G401 (cell line): ENCODE measurements around the gene KLHL42. TPM values are rescaled to one million over a fixed set of nuclear protein-coding genes. Genes with fewer than 3 reads are reported as not detected.

Source experiments
- DNase-seq: peaks from one replicate; pipeline ENCODE4 v3.0.0-alpha.2; 2015; ENCODE audit warnings: low spot score
- in situ Hi-C: cut with HindIII; loops from 2 replicates; pipeline ENCODE4 v1.10.0; 2016; ENCODE audit warnings: low sequenced_read_pairs, mixed read lengths
- total RNA-seq: library from RNA; depleted of rRNA; stranded (reverse); fragments of >200 nt; shearing (Covaris generic); gene quantifications from 2 replicates; pipeline ENCODE4 v1.2.3, GENCODE V29; 2014

The KLHL42 gene
- total RNA-seq, 1 experiment from 2014 or later, result 15.1 TPM

DNA sequence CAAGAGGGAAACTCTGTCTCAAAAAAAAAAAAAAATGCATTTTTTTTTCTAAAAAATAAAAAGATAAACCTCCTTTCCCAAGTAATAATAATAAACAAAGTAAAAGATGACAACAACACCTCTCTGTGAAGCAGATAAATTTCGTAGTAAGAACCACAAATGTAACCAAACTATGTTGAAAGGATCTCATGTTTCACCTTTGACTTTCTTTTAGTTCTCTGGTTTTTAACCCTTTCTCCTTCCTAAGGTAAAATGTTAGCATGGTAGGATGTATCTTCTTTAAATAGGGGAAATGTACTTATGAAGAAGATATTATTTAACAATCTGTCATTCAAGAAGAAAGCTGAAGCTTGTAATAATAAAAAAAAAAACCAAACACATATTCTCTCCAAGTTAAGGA lies 1.8 kb upstream of the KLHL42 start:
- no peak for DNase-seq
- in situ Hi-C loops, result no loop called here

DNA sequence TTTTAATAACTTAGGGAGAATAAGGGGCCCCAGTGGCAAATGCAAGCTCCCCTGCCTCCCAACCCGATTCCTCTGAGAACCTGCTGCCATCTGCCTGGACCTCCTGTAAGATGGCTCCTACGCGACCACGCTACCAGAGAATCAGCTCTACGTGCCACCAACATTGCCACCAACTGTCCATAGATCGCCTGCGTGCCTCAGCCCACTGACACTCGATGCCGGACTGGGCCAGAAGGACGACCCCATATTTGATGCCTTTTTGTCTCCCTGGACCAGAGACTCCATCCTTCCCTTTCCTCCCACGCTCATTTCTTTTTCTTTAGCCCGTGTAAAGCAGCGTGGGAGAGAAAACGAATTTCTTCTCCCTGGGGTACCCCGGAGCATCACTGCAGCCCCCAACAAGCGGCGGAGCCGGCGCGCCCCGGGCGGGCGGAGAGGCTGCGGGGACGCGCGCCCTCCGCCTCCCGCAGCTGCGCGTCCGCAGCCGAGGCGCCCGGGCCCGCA lies 565 bp upstream of the KLHL42 start:
- in situ Hi-C loops, result no loop called here
- DNase-seq, result peak; percentile 70

- DNase-seq, result peak; percentile 34
- in situ Hi-C loops, result no loop called here
These were observed 777 bp downstream of the KLHL42 start for GRCh38 chr12:27780612-27781408.

GRCh38 chr12:27781680-27782079 lies 1.6 kb downstream of the KLHL42 start:
- in situ Hi-C loops, result no loop called here
- peak; percentile 12 for DNase-seq

DNA sequence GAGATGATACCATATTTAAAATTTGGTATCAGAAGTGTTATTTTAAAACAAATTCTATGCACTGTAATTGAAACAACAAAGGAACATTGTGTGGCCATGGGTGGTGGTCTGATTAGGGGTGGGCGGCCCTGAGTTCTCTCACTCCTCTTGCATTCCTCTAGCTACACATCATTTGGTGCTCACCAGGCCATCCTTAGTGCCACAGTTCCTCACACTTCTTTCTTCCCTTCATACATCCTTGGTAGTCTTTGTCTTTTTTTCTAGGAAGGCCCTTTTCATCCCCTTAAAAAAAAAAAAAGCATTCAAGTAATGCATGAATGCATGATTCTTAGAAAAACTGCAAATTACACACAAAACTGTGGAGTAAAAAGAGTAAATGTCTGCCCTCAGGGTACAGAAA lies 2.4 kb downstream of the KLHL42 start:
- in situ Hi-C loops, result no loop called here
- no peak for DNase-seq

GRCh38 chr12:27785882-27786570 lies 6.0 kb downstream of the KLHL42 start:
- no peak for DNase-seq
- in situ Hi-C loops, result no loop called here

GRCh38 chr12:27787559-27787958 lies 7.5 kb downstream of the KLHL42 start:
- in situ Hi-C loops, result no loop called here
- DNase-seq, result no peak

GRCh38 chr12:27790179-27790578 lies 10.1 kb downstream of the KLHL42 start:
- no peak for DNase-seq
- in situ Hi-C loops, result no loop called here

DNA sequence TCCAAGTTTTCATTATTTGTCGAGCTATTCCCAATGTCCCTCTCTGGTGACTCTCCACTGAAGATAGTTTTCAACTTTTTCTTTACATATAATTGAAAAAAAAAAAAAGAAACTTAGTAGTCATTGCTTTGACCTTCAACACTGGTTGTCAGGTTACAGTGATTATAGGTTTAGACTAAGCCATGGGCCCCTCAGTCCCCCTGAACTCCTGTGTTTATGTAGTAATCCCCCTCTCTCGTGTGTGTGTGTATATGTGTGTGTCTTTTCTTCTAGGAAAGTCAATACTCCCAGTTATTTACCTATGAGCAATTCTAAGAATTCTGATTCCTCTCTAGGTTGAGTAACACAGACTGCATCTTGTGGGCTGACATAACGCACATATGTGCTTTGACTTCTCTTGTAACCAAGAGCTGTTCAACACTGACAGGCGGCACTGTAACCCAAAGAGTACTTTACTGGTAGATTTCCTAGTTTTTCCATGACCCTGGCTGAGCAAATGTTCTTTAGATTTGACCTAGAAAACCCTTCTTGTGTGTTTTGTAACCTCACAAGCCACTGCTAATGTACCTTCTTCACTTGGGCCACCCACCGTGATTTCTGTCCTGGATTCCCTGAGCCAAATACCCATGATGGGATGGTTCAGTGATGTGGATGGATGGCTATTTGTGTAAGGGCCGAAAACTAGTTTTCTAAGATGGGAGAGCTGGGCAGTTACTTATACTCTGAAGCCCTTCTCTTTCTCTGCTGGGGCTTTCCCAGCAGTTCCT lies 15.0 kb downstream of the KLHL42 start:
- in situ Hi-C loops, result no loop called here
- no peak for DNase-seq

GRCh38 chr12:27796128-27796527 lies 16.1 kb downstream of the KLHL42 start:
- in situ Hi-C loops, result no loop called here
- DNase-seq, result no peak

DNA sequence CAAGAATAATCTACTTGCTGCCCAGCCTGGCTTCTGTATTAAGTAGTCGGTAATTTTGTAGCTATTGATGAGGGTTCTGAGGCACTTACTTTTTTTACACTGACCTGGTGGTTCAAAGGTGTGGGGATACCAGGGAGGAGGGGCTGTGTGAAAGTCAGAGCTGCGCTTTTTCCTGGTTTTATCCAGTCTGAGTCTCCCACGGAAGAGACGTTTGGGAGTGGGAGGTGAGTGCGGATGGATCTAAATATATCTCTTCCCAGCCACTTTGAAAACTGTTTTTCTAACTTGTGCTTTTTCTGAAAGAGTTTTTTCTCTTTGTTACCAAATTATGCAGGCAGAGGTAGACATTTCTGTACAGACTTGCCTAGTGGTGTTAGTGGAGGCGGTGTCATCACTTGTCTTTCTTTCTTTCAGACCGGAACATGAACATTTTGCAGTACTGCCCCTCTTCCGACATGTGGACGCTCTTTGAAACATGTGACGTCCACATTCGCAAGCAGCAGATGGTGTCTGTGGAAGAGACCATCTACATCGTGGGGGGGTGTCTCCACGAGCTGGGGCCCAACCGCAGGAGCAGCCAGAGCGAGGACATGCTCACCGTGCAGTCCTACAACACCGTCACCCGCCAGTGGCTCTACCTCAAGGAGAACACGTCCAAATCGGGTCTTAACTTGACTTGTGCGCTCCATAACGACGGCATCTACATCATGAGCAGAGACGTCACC lies 17.4 kb downstream of the KLHL42 start:
- in situ Hi-C loops, result no loop called here
- no peak for DNase-seq

- no peak for DNase-seq
- in situ Hi-C loops, result no loop called here
These were observed 20.8 kb downstream of the KLHL42 start for GRCh38 chr12:27800819-27801218.

- no peak for DNase-seq
- in situ Hi-C loops, result no loop called here
These were observed 21.6 kb downstream of the KLHL42 start for GRCh38 chr12:27801630-27802029.

DNA sequence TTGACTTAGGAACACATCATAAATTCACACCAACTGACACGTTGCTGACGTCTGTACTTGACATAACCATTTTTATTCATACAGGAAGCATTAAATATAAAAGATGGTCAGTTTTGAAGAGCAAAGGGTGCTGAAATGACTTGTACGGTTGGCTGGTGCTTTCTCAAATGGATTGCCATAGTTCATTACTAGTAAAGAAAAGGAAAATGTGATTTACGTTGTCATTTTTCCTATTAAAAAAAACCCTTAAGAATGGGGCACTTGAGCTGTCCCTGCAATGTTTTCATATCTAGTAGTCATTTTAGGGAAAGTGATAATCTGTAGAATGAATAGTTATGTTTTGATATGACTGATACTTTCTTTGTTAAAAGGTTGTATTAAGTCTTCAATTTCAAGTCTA lies 22.5 kb downstream of the KLHL42 start:
- in situ Hi-C loops, result no loop called here
- no peak for DNase-seq

DNA sequence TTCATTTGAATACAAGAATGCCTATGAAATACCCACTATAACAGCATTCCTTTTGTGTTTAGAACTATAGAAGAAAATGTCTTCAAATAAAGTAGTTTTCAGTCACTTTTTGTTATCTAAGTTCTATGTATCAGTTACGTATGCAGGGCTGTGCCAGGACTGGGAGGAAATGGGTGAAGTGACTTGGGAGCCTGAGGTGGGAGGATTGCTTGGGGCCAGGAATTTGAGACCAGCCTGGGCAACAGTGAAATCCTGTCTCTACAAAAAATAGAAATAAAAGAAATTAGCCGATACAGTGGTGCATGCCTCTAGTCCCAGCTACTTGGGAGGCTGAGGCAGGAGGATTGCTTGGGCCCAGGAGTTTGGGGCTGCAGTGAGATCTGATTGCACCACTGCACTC lies 22.9 kb downstream of the KLHL42 start:
- in situ Hi-C loops, result no loop called here
- no peak for DNase-seq

- in situ Hi-C loops, result no loop called here
- no peak for DNase-seq
These were observed 25.2 kb downstream of the KLHL42 start for GRCh38 chr12:27805238-27805637.

DNA sequence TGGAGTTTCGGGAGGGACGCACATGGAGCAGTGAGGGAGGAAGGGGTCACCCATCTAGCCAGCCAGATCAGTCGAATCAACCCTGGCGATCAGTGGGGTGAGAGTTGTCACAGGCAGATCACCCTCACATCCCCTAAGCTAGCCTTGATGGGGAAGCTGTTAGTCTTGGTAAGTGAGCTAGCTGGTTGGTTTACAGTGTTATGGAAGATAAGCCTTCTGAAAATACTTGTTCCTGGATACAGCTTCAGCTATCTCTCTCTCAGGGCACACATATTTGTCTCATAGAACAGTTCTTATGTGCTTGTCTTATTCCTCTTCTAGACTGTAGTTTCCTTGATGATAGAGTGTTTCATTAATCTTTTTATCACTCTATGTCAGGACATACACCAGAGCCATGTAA lies 26.2 kb downstream of the KLHL42 start:
- in situ Hi-C loops, result no loop called here
- DNase-seq, result no peak

- DNase-seq, result no peak
- in situ Hi-C loops, result no loop called here
These were observed 27.1 kb downstream of the KLHL42 start for GRCh38 chr12:27807063-27807703.

DNA sequence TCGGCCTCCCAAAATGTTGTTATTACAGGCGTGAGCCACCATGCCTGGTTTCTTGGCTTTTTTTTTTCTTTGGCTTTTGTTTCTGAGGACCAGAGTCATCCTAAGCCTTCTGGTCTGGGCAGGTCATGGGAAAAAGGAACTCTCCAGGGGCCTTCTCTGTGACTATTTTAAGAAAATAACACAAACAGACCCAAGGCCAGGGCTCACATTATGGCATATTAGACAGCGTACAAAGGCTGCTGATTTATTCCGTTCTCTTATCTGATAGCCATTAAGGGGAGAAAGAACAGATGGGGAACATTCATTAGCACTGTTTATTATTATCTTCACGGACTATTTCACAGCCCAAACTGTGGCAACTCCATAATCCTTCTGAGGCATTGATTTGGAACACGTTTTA lies 28.8 kb downstream of the KLHL42 start:
- in situ Hi-C loops, result no loop called here
- no peak for DNase-seq
